Loucy (cell line): ENCODE data around the gene PCDHGA6.
A peak's percentile ranks its signal among the peaks of the same experiment; 100 is the strongest.

Source experiments
- H2AFZ ChIP-seq: fragments of 200-600 bp; sonication (generic); 2 replicates; pipeline ENCODE4 v1.6.0; 2016; ENCODE audit warnings: antibody characterized with exemption, mild to moderate bottlenecking, low read length, moderate library complexity
- H3F3A ChIP-seq: fragments of 200-600 bp; 2 replicates; pipeline ENCODE4 v1.6.0; 2016; ENCODE audit warnings: antibody characterized with exemption, low read depth, mild to moderate bottlenecking
- H3K27me3 ChIP-seq: fragments of 200-600 bp; sonication (generic); 2 replicates; pipeline ENCODE4 v1.6.1; 2014; ENCODE audit warnings: low read length, mild to moderate bottlenecking; ENCODE audit not compliant: insufficient read depth, poor library complexity, severe bottlenecking
- H3K36me3 ChIP-seq: fragments of 200-600 bp; sonication (generic); 2 replicates; pipeline ENCODE4 v1.6.1; 2016; ENCODE audit warnings: low read length; ENCODE audit not compliant: insufficient read depth
- H3K4me1 ChIP-seq: fragments of 200-600 bp; sonication (generic); 2 replicates; pipeline ENCODE4 v1.5.1; 2014; ENCODE audit warnings: low read length, mild to moderate bottlenecking; ENCODE audit not compliant: insufficient read depth, poor library complexity, severe bottlenecking
- H3K4me2 ChIP-seq: fragments of 200-600 bp; sonication (generic); 2 replicates; pipeline ENCODE4 v1.6.0; 2014; ENCODE audit warnings: antibody characterized with exemption, low read length, low read depth, mild to moderate bottlenecking; ENCODE audit not compliant: poor library complexity, severe bottlenecking
- H3K4me3 ChIP-seq: fragments of 200-600 bp; sonication (generic); 2 replicates; pipeline ENCODE4 v1.5.1; 2014; ENCODE audit warnings: low read length, mild to moderate bottlenecking, mixed read lengths; ENCODE audit not compliant: poor library complexity, severe bottlenecking
- H3K79me2 ChIP-seq: fragments of 200-600 bp; sonication (generic); 2 replicates; pipeline ENCODE4 v1.6.1; 2014; ENCODE audit warnings: low read length; ENCODE audit not compliant: insufficient read depth
- H3K9ac ChIP-seq: fragments of 200-600 bp; sonication (generic); 2 replicates; pipeline ENCODE4 v1.6.0; 2014; ENCODE audit warnings: mild to moderate bottlenecking, low read depth, low read length, moderate library complexity; ENCODE audit not compliant: poor library complexity, severe bottlenecking
- H3K9me2 ChIP-seq: fragments of 200-600 bp; sonication (generic); replicated peaks from 2 replicates; pipeline ENCODE4 v1.6.1; 2016; ENCODE audit warnings: low read depth, low read length, mixed read lengths
- H3K9me3 ChIP-seq: fragments of 200-600 bp; sonication (generic); 2 replicates; pipeline ENCODE4 v1.6.1; 2014; ENCODE audit warnings: mild to moderate bottlenecking, antibody characterized with exemption, low read length, low read depth; ENCODE audit not compliant: insufficient read depth
- H4K20me1 ChIP-seq: fragments of 200-600 bp; sonication (generic); 2 replicates; pipeline ENCODE4 v1.6.0; 2014; ENCODE audit warnings: antibody characterized with exemption, low read length, mild to moderate bottlenecking; ENCODE audit not compliant: insufficient read depth, poor library complexity, severe bottlenecking
- CTCF ChIP-seq: fragments of 200-600 bp; sonication (generic); conservative IDR thresholded peaks from 2 replicates; pipeline ENCODE4 v1.5.1; 2014; ENCODE audit warnings: mild to moderate bottlenecking, antibody characterized with exemption, low read length
- EZH2phosphoT487 ChIP-seq: fragments of 200-600 bp; IDR thresholded peaks from 2 replicates; pipeline ENCODE4 v1.6.1; 2018; ENCODE audit warnings: antibody characterized with exemption, mild to moderate bottlenecking, moderate library complexity, borderline replicate concordance

The PCDHGA6 gene

DNA sequence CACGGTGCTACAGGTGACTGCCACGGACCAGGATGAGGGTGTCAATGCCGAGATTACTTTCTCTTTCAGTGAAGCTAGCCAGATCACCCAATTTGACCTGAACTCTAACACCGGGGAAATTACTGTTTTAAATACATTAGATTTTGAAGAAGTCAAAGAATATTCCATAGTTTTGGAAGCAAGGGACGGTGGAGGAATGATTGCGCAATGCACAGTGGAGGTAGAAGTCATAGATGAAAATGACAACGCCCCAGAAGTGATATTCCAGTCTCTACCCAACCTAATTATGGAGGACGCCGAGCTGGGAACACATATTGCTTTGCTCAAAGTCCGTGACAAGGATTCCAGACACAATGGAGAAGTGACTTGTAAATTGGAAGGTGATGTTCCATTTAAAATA lies 15.0 kb downstream of the PCDHGA6 start:
- H2AFZ ChIP-seq, result no peak overlapping the region
- no peaks in the 10 kb centered on the region for H3K9me3 ChIP-seq
- H3K4me3 ChIP-seq, result no peak overlapping the region
- H3K27me3 ChIP-seq, result no peaks in the 10 kb centered on the region
- no peaks in the 10 kb centered on the region for H4K20me1 ChIP-seq
- H3K9me2 ChIP-seq, result no peaks in the 10 kb centered on the region
- no peaks in the 10 kb centered on the region for H3K79me2 ChIP-seq
- H3K4me2 ChIP-seq, result no peak overlapping the region
- no peaks in the 10 kb centered on the region for H3K4me1 ChIP-seq
- no peaks in the 10 kb centered on the region for H3F3A ChIP-seq
- H3K9ac ChIP-seq, result no peak overlapping the region
- no peaks in the 10 kb centered on the region for H3K36me3 ChIP-seq
- TF ChIP-seq EZH2phosphoT487 (no peak), CTCF (no peak)

DNA sequence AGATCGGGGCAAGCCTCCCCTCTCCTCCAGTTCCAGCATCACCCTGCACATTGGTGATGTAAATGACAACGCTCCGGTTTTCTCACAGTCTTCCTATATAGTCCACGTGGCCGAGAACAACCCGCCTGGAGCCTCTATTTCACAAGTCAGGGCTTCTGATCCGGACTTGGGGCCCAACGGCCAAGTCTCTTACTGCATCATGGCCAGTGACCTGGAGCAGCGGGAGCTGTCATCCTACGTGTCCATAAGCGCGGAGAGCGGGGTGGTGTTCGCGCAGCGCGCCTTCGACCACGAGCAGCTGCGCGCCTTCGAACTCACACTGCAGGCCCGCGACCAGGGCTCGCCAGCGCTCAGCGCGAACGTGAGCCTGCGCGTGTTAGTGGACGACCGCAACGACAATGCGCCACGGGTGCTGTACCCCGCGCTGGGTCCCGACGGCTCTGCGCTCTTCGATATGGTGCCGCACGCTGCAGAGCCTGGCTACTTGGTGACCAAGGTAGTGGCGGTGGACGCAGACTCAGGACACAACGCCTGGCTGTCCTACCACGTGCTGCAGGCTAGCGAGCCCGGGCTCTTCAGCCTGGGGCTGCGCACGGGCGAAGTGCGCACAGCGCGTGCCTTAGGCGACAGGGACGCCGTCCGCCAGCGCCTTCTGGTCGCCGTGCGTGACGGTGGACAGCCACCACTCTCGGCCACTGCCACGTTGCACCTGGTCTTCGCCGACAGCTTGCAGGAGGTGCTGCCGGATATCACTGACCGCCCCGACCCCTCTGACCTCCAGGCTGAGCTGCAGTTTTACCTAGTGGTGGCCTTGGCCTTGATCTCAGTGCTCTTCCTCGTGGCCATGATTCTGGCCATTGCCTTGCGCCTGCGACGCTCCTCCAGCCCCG lies 15.7 kb downstream of the PCDHGA6 start:
- no peak overlapping the region for H3K4me2 ChIP-seq
- H3K9me3 ChIP-seq, result no peaks in the 10 kb centered on the region
- H3K27me3 ChIP-seq, result no peaks in the 10 kb centered on the region
- no peaks in the 10 kb centered on the region for H3K36me3 ChIP-seq
- no peaks in the 10 kb centered on the region for H3K9me2 ChIP-seq
- no peak overlapping the region for H3K4me3 ChIP-seq
- H3K79me2 ChIP-seq, result no peaks in the 10 kb centered on the region
- no peaks in the 10 kb centered on the region for H3K4me1 ChIP-seq
- no peak overlapping the region for H2AFZ ChIP-seq
- H3F3A ChIP-seq, result no peaks in the 10 kb centered on the region
- H4K20me1 ChIP-seq, result no peaks in the 10 kb centered on the region
- TF ChIP-seq EZH2phosphoT487 (no peak), CTCF (no peak)
- no peak overlapping the region for H3K9ac ChIP-seq

GRCh38 chr5:141392429-141393198 lies 18.9 kb downstream of the PCDHGA6 start, which contains the start of gene PCDHGA8:
TSS of gene PCDHGA8 (plus strand) at chr5:141392633. CDS start at chr5:141392814, 181 bp downstream.
- Histone ChIP-seq H3K4me1 (no peaks in the 10 kb centered on the region), H2AFZ (no peak within 1 kb of the TSS), H3K9me3 (no peaks in the 10 kb centered on the region), H3K4me3 (no peak within 1 kb of the TSS), H3K36me3 (no peaks in the 10 kb centered on the region), H3K4me2 (no peak within 1 kb of the TSS), H3F3A (no peaks in the 10 kb centered on the region), H3K9me2 (no peaks in the 10 kb centered on the region), H3K27me3 (no peaks in the 10 kb centered on the region), H3K79me2 (no peaks in the 10 kb centered on the region), H3K9ac (no peak within 1 kb of the TSS), H4K20me1 (no peaks in the 10 kb centered on the region)
- TF ChIP-seq EZH2phosphoT487, result no peak
- TF ChIP-seq CTCF, result peak; percentile 56
